Upper lobe of left lung (tissue), 4 donors: Measurements from ENCODE around the gene FURIN.
"Not testable (repeated sequence)": the region's sequence is repeated elsewhere in the genome, so short reads cannot be mapped to it uniquely, and the experiment has no call there.

Experiments used
- EP300 ChIP-seq, 4 donors: sonication (generic); formaldehyde crosslinking; IDR thresholded peaks; one replicate each; pipeline ENCODE4 v1.5.1; 2017; ENCODE audit warnings: antibody characterized with exemption in 4 of 4, control low read depth in 2 of 4
- POLR2A ChIP-seq, 4 donors: fragments of 450-650 bp; IDR thresholded peaks; one replicate each; pipeline ENCODE4 v1.5.1; 2016 to 2017; ENCODE audit warnings: antibody characterized with exemption in 4 of 4, mild to moderate bottlenecking in 2 of 4
- TF ChIP-seq, protein P1 (sequence below), 6 experiments: fragments of 450-650 bp in 4 of 6; fragments of 200-600 bp in 2 of 6; sonication (generic) in 2 of 6; IDR thresholded peaks; one replicate each; pipeline ENCODE4 v1.5.1; 2016 to 2019; ENCODE audit warnings: antibody characterized with exemption in 6 of 6

DNA sequence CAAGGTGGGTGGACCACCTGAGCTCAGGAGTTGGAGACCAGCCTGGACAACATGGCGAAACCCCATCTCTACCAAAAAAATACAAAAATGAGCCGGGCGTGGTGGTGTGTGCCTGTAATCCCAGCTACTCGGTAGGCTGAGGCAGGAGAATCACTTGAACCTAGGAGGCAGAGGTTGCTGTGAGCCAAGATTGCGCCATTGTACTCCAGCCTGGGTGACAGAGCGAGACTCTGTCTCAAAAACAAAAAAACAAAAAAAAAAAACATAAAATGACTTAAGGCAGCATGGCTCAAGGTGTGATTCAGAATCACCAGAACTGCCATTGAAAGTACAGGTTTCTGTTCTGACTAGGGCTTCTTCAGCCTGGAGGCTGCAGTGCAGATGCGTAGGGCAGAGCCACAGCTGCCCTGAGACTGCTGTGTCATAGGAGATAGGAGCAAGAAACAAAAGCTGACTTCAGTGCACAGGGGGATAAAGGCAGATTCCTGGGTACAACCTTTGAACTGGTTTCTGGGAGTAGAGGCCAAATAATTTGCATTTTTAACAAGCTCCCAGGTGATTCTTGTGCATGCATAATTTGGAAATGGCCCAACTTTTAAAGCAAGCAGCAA, 54.4 kb downstream of the FURIN start:
- TF ChIP-seq, protein P1, sequence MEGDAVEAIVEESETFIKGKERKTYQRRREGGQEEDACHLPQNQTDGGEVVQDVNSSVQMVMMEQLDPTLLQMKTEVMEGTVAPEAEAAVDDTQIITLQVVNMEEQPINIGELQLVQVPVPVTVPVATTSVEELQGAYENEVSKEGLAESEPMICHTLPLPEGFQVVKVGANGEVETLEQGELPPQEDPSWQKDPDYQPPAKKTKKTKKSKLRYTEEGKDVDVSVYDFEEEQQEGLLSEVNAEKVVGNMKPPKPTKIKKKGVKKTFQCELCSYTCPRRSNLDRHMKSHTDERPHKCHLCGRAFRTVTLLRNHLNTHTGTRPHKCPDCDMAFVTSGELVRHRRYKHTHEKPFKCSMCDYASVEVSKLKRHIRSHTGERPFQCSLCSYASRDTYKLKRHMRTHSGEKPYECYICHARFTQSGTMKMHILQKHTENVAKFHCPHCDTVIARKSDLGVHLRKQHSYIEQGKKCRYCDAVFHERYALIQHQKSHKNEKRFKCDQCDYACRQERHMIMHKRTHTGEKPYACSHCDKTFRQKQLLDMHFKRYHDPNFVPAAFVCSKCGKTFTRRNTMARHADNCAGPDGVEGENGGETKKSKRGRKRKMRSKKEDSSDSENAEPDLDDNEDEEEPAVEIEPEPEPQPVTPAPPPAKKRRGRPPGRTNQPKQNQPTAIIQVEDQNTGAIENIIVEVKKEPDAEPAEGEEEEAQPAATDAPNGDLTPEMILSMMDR (IDR thresholded peaks at IDR 0.05) = not testable (repeated sequence)
- TF ChIP-seq POLR2A, EP300 (IDR thresholded peaks at IDR 0.05): not testable (repeated sequence)
